Lower lobe of right lung (tissue), 2 donors: Measurements from ENCODE around the gene SMPX. TPM values are rescaled to one million over a fixed set of nuclear protein-coding genes. Genes with fewer than 3 reads are reported as not detected.

Experiments used
- ATAC-seq, 2 donors: fragments of 200-7000 bp; cut with Tn5 transposase; one replicate each; pipeline ENCODE4 v1.9.1; 2020 to 2022; ENCODE audit warnings: mild to moderate bottlenecking in 2 of 2, moderate library complexity in 2 of 2
- DNase-seq: peaks from one replicate; pipeline ENCODE4 v3.0.0-alpha.2; 2020
- H3K27ac ChIP-seq: fragments of 200-600 bp; one replicate; pipeline ENCODE4 v1.8.0; 2022
- H3K27me3 ChIP-seq: fragments of 200-600 bp; one replicate; pipeline ENCODE4 v1.8.0; 2022; ENCODE audit warnings: low read depth
- H3K36me3 ChIP-seq: fragments of 200-600 bp; one replicate; pipeline ENCODE4 v1.8.0; 2022; ENCODE audit warnings: mild to moderate bottlenecking
- H3K4me1 ChIP-seq: fragments of 200-600 bp; one replicate; pipeline ENCODE4 v1.8.0; 2022
- H3K4me3 ChIP-seq: fragments of 200-600 bp; one replicate; pipeline ENCODE4 v1.8.0; 2022; ENCODE audit warnings: mild to moderate bottlenecking
- H3K9me3 ChIP-seq: fragments of 200-600 bp; one replicate; pipeline ENCODE4 v1.8.0; 2022
- intact Hi-C: fragments of 100-400 bp; cut with DNase I; formaldehyde crosslinking; loops from one replicate; pipeline ENCODE4 v1.11.0; 2022
- total RNA-seq: library from RNA; stranded (reverse); fragmentation: NEBNext Ultra II Directional; extraction: Animal tissue kit (Norgen Biotek cat#: 25700); gene quantifications from one replicate; pipeline ENCODE4 v1.2.1, GENCODE V29; 2021
- TF ChIP-seq, protein P1 (sequence below): fragments of 200-600 bp; IDR thresholded peaks from one replicate; pipeline ENCODE4 v1.8.0; 2022; ENCODE audit warnings: antibody characterized with exemption, mild to moderate bottlenecking
- donor health status: DM: no; HTN: yes; CAD: no; lungs with severe emphysema.

The SMPX gene
- total RNA-seq, 1 donor from 2014 or later: not detected

DNA sequence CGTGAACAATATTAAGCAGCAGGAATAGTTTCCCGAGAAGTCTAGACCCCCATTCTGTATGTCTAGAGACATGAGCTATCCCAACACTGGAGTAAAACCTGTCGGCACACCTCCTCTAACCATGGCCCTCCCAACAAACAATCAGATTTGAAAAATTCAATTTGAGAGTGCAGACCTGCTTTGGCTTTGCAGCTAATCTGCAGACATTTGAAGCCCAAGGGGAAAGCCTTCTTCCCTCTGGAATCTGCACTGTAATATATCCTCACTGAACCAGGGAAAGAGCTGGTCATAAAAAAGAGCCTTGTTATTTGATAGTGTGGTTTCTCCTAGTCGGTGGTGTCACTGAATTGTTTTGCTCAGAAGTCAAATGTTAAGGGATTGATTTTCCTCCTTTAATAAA, 55.2 kb downstream of the SMPX start:
- no peak overlapping the region for H3K4me3 ChIP-seq
- H3K9me3 ChIP-seq: no peaks in the 10 kb centered on the region
- H3K36me3 ChIP-seq: no peaks in the 10 kb centered on the region
- no peaks in the 10 kb centered on the region for H3K27me3 ChIP-seq
- TF ChIP-seq, protein P1, sequence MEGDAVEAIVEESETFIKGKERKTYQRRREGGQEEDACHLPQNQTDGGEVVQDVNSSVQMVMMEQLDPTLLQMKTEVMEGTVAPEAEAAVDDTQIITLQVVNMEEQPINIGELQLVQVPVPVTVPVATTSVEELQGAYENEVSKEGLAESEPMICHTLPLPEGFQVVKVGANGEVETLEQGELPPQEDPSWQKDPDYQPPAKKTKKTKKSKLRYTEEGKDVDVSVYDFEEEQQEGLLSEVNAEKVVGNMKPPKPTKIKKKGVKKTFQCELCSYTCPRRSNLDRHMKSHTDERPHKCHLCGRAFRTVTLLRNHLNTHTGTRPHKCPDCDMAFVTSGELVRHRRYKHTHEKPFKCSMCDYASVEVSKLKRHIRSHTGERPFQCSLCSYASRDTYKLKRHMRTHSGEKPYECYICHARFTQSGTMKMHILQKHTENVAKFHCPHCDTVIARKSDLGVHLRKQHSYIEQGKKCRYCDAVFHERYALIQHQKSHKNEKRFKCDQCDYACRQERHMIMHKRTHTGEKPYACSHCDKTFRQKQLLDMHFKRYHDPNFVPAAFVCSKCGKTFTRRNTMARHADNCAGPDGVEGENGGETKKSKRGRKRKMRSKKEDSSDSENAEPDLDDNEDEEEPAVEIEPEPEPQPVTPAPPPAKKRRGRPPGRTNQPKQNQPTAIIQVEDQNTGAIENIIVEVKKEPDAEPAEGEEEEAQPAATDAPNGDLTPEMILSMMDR: no peak
- H3K4me1 ChIP-seq: no peaks in the 10 kb centered on the region
- DNase-seq (no peak), ATAC-seq (no peak)
- intact Hi-C loops: no loop called here
- H3K27ac ChIP-seq: no peak overlapping the region

DNA sequence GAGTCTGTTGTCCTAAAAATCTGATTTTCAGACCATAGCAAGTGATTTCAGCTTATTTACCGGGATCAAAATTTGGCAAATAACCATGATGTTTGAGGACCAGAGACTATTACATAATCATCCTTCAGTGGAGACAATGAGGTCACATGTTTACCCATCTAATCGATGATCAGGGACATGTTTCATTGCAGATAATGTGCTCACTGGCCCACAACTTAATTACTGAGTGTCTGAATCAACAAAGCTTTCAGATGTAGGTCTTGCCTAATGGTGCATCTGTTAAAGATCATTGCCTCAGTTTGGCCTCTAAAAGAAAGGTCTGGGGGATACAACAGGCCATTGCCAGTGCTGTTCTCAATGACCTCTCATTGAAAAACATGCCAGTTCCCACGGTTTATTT, 56.9 kb downstream of the SMPX start:
- H3K27ac ChIP-seq: no peak overlapping the region
- H3K27me3 ChIP-seq: no peaks in the 10 kb centered on the region
- no peaks in the 10 kb centered on the region for H3K4me1 ChIP-seq
- intact Hi-C loops: no loop called here
- H3K9me3 ChIP-seq: no peaks in the 10 kb centered on the region
- no peak for ATAC-seq
- TF ChIP-seq, protein P1: no peak
- H3K4me3 ChIP-seq: no peak overlapping the region
- H3K36me3 ChIP-seq: no peaks in the 10 kb centered on the region
- DNase-seq: no peak

DNA sequence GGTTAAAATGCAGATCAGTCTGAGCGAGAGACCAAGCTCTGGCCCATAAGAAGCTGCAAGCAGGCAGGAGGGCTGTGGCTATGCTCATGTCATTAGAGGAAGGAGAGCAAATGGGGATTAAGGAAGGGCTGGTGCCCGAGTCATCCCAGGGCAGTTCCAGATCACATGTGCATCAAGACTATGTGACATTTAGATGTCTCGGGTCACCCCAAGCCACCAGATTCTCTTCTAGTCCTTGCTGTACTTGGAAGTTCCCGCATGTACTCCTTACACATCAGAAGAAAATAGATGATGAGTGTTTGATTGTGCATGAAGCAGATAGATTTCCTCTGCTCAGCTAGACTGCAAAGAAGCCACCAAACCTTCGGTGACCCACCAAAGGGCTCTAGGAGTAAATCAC, 57.6 kb downstream of the SMPX start:
- TF ChIP-seq, protein P1: no peak
- DNase-seq: no peak
- Histone ChIP-seq H3K36me3 (no peaks in the 10 kb centered on the region), H3K27ac (no peak overlapping the region), H3K4me3 (no peak overlapping the region), H3K27me3 (no peaks in the 10 kb centered on the region), H3K9me3 (no peaks in the 10 kb centered on the region), H3K4me1 (no peaks in the 10 kb centered on the region)
- ATAC-seq: no peak
- intact Hi-C loops: no loop called here

DNA sequence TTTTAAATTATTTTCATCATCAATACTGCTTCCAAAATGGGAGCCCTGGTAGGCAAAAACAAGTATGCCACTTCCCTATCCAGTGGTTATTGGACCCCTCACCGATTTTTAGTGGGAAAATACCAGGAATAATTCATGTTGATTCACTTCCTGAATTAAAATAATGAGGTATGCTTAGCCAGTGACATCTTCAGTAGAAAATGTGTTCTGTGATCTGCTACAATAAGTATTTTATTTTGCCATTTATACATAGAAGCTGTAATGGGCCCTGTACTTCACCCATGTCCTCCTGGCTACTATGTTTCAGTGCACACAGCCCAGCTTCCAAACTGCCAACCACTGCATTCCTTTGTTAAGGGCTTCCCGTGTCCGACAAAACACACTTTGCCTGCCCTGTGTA, 58.8 kb downstream of the SMPX start:
- Histone ChIP-seq H3K27ac (no peak overlapping the region), H3K4me1 (no peaks in the 10 kb centered on the region), H3K4me3 (no peak overlapping the region), H3K36me3 (no peaks in the 10 kb centered on the region), H3K9me3 (no peaks in the 10 kb centered on the region), H3K27me3 (no peaks in the 10 kb centered on the region)
- TF ChIP-seq, protein P1: no peak
- intact Hi-C loops: no loop called here
- DNase-seq (no peak), ATAC-seq (no peak)

DNA sequence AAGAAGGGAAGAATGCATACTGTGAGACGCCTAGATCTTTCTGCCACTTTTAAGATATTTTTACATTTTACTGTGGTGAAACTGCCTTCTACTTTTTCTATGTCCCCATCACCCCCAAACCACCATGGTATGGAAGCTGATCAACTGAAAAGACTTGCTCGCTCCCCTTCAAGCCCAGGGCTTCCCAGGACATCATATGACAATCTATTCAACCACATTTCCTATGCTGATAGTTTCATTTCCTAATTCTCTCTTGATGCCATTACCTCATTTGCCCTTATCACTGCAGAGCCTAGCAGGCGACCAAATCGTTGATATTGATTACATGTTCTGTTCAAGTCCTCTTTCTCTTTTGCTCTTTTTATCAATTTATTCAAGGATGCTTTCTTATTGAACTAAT, 59.6 kb downstream of the SMPX start:
- no peaks in the 10 kb centered on the region for H3K36me3 ChIP-seq
- H3K27me3 ChIP-seq: no peaks in the 10 kb centered on the region
- no peak overlapping the region for H3K4me3 ChIP-seq
- ATAC-seq: no peak
- DNase-seq: no peak
- H3K27ac ChIP-seq: no peak overlapping the region
- TF ChIP-seq, protein P1: no peak
- intact Hi-C loops: no loop called here
- H3K9me3 ChIP-seq: no peaks in the 10 kb centered on the region
- H3K4me1 ChIP-seq: no peaks in the 10 kb centered on the region

DNA sequence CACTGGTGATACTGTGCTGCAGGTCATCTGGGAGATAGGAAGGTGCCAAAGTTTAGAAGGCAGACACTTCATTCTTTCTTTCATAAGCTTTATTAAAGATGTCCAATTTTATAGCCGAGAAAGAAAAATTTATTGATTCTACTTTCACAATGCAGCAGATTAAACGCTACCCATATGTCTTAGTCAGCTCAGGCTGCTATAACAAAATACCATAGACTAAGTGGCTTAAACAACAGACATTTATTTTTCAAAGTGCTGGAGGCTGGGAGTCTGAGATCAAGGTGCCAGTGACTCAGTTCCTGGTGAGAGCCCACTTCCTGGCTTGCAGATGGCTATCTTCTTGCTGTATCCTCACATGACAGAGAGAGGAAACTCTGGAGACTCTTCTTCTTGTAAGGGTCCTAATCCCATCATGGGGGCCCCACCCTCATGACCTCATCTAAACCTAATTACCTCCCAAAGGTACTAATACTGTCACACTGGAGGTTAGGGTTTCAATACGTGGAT, 66.4 kb downstream of the SMPX start:
- Histone ChIP-seq H3K36me3 (no peaks in the 10 kb centered on the region), H3K9me3 (no peaks in the 10 kb centered on the region), H3K4me3 (no peak overlapping the region), H3K4me1 (no peaks in the 10 kb centered on the region), H3K27me3 (no peaks in the 10 kb centered on the region), H3K27ac (no peak overlapping the region)
- ATAC-seq: no peak
- intact Hi-C loops: no loop called here
- TF ChIP-seq, protein P1: no peak
- no peak for DNase-seq
